ENCODE results near the gene RASD2.

DNA sequence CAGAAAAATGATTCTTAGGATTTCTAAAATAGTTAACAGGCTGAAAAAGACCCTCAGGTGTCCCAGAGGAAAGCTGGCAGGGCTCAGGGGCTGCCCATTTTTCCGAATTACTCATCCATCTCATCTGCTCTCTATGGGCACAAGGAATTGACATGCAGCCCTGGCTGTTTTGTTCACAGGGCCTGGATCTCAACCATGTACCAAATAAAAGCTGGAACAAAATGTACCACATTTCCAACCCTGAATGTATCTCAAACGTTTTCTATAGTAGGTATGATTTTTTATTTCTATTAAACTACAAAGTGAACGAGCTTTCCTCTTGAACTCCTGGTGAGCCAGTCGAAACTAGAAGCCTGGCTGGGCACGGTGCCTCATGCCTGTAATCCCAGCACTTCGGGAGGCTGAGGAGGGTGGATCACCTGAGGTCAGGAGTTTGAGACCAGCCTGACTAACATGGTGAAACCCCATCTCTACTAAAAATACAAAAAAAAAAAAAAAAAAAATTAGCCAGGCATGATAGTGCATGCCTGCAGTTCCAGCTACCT lies 43.8 kb upstream of the RASD2 start:
- TF ChIP-seq EZH2 (IDR thresholded peaks at IDR 0.05; ENCODE audit: borderline replicate concordance, low read length) = no peak
- TF ChIP-seq, protein P1, sequence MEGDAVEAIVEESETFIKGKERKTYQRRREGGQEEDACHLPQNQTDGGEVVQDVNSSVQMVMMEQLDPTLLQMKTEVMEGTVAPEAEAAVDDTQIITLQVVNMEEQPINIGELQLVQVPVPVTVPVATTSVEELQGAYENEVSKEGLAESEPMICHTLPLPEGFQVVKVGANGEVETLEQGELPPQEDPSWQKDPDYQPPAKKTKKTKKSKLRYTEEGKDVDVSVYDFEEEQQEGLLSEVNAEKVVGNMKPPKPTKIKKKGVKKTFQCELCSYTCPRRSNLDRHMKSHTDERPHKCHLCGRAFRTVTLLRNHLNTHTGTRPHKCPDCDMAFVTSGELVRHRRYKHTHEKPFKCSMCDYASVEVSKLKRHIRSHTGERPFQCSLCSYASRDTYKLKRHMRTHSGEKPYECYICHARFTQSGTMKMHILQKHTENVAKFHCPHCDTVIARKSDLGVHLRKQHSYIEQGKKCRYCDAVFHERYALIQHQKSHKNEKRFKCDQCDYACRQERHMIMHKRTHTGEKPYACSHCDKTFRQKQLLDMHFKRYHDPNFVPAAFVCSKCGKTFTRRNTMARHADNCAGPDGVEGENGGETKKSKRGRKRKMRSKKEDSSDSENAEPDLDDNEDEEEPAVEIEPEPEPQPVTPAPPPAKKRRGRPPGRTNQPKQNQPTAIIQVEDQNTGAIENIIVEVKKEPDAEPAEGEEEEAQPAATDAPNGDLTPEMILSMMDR (conservative IDR thresholded peaks at IDR 0.05 in 1 of 2, IDR thresholded peaks at IDR 0.05 in 1 of 2; ENCODE audit: extremely low read depth in 1 of 2, insufficient read depth in 1 of 2, low read depth in 1 of 2, low read length in 2 of 2) = no peak
